ENCODE measurements around the gene KIAA1217.

Gene KIAA1217

DNA sequence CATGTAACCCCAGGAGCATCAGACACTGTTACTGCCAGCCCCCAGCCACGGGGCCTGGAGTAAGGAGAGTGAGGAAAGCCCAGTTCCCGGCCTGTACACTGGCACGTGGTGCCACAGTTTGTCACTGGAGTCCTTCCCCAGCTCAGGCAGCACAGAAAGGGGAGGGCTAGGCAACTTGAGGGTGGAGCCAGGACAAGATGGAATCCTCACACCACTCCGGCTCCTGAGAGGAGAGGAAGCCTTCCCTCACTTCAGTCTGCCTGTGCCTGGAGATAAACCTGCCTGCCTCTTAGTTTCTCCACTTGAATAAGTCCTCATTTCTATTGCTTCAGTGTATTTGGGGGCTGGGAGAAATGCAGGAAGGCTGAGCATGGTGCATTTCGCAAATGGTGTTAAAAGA is 176.0 kb downstream of the KIAA1217 start:
- H3K9me3 ChIP-seq = no peaks in the 10 kb centered on the region
- H3K27ac ChIP-seq = no peak overlapping the region
- H3K4me3 ChIP-seq (ENCODE audit: low read depth in 1 of 2, low read length in 1 of 2) = no peak overlapping the region
- TF ChIP-seq, protein P1, sequence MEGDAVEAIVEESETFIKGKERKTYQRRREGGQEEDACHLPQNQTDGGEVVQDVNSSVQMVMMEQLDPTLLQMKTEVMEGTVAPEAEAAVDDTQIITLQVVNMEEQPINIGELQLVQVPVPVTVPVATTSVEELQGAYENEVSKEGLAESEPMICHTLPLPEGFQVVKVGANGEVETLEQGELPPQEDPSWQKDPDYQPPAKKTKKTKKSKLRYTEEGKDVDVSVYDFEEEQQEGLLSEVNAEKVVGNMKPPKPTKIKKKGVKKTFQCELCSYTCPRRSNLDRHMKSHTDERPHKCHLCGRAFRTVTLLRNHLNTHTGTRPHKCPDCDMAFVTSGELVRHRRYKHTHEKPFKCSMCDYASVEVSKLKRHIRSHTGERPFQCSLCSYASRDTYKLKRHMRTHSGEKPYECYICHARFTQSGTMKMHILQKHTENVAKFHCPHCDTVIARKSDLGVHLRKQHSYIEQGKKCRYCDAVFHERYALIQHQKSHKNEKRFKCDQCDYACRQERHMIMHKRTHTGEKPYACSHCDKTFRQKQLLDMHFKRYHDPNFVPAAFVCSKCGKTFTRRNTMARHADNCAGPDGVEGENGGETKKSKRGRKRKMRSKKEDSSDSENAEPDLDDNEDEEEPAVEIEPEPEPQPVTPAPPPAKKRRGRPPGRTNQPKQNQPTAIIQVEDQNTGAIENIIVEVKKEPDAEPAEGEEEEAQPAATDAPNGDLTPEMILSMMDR (IDR thresholded peaks at IDR 0.05) = no peak
- peaks cover 8% of the 10 kb centered on the region for H3K27me3 ChIP-seq
- H3K4me1 ChIP-seq (ENCODE audit: control insufficient read depth in 1 of 2, insufficient read depth in 1 of 2, low read depth in 1 of 2, low read length in 1 of 2) = peaks cover 0 to 4% of the 10 kb centered on the region in 2 experiments
- H3K36me3 ChIP-seq = no peaks in the 10 kb centered on the region

DNA sequence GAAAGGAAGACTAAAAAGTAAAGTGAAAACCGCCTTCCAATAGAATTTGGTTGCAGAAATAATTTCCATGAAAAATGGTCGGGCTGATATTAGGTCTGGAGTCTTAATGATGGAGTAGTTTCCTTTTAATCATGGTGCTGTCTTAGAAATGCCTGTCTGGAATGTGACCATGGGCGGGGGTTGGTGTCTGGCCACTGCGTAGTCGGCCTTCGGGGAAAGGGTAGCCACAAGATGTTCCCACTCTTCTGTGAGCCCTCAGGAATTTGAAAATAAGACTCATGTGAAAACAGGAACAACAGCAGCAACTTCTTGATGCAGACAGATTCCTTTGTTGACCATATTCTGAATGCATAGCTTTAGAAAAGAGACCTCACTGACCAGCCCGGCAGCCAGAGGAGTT is 176.8 kb downstream of the KIAA1217 start:
- TF ChIP-seq, protein P1 (IDR thresholded peaks at IDR 0.05) = no peak
- no peak overlapping the region for H3K4me3 ChIP-seq (ENCODE audit: low read depth in 1 of 2, low read length in 1 of 2)
- peaks cover 8% of the 10 kb centered on the region for H3K27me3 ChIP-seq
- H3K27ac ChIP-seq = no peak overlapping the region
- no peaks in the 10 kb centered on the region for H3K36me3 ChIP-seq
- H3K4me1 ChIP-seq (ENCODE audit: control insufficient read depth in 1 of 2, insufficient read depth in 1 of 2, low read depth in 1 of 2, low read length in 1 of 2) = peaks cover 0 to 4% of the 10 kb centered on the region in 2 experiments
- no peaks in the 10 kb centered on the region for H3K9me3 ChIP-seq

DNA sequence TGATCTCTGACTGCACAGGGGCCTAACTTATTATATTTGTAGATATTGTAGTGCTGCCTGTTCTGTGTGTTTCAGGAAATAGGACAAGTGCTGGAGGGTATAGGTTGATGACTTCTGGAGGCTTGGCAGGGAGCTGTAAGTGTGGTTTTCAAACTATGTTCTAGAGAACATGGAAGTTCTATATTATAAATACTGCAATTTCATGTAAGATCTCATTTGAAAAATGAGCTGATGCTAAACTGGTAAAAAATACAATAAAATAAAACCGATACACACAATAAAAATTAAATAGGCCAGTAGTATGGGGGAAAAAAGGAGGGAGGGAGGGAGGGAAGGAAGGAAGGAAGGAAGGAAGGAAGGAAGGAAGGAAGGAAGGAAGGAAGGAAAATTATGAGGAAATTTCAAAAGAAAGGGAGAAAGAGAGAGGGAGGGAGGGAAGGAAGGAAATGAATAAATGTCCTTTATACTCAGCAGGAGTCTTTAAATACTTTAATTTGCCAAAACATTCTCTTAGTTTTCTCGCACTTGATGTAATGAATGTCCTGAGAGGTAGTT is 181.3 kb downstream of the KIAA1217 start:
- Histone ChIP-seq H3K27ac (no peak overlapping the region), H3K27me3 (no peaks in the 10 kb centered on the region), H3K36me3 (no peaks in the 10 kb centered on the region), H3K4me3 (ENCODE audit: low read depth in 1 of 2, low read length in 1 of 2) (no peak overlapping the region), H3K9me3 (no peaks in the 10 kb centered on the region), H3K4me1 (ENCODE audit: control insufficient read depth in 1 of 2, insufficient read depth in 1 of 2, low read depth in 1 of 2, low read length in 1 of 2) (no peaks in the 10 kb centered on the region)
- TF ChIP-seq, protein P1 (IDR thresholded peaks at IDR 0.05) = no peak

DNA sequence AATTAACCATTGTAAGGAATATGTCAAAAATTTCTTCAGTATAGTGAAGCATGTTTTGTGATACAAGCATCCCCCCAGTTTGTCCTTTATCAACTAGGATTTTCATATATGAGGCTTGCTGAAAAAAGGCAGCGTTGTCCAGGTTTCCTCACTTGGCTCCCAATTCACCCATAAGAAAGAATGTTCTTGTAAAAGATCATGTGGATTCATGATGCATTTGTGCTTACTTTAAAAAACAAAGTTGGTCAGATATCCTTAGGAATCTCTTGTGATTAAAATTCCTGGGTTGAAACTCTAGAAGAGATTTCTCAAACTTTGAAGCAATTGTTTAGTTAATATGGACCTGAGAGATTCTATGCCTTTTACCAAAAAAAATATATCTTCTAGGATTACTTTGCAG is 181.8 kb downstream of the KIAA1217 start:
- no peaks in the 10 kb centered on the region for H3K4me1 ChIP-seq (ENCODE audit: control insufficient read depth in 1 of 2, insufficient read depth in 1 of 2, low read depth in 1 of 2, low read length in 1 of 2)
- no peaks in the 10 kb centered on the region for H3K36me3 ChIP-seq

DNA sequence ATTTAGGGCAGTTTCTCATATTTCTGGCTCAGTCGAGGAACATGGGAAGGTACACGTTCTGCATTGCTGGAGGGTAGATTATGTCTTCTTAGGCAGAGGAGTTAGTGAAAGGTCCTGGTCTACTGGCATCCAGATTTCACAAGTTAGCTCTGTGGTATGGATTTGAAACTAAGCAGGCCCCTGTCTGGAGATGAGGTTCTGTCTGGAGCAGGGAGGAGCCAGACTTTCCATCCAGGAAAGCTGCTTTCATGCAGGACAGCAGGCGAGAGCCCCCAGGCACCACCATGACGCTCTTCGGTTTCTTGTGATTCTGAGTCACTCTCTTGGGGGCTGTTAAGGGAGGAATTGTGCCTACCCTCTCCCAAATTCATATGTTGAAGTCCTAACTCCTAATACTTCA is 184.3 kb downstream of the KIAA1217 start:
- no peaks in the 10 kb centered on the region for H3K36me3 ChIP-seq
- no peaks in the 10 kb centered on the region for H3K27me3 ChIP-seq
- TF ChIP-seq, protein P1 (IDR thresholded peaks at IDR 0.05) = no peak
- no peaks in the 10 kb centered on the region for H3K4me1 ChIP-seq (ENCODE audit: control insufficient read depth in 1 of 2, insufficient read depth in 1 of 2, low read depth in 1 of 2, low read length in 1 of 2)
- H3K4me3 ChIP-seq (ENCODE audit: low read depth in 1 of 2, low read length in 1 of 2) = no peak overlapping the region
- H3K9me3 ChIP-seq = no peaks in the 10 kb centered on the region
- no peak overlapping the region for H3K27ac ChIP-seq

More for the DNA sequence above, 181.8 kb downstream of the KIAA1217 start:
- H3K4me3 ChIP-seq (ENCODE audit: low read depth in 1 of 2, low read length in 1 of 2) = no peak overlapping the region
- H3K9me3 ChIP-seq = no peaks in the 10 kb centered on the region
- no peak overlapping the region for H3K27ac ChIP-seq
- no peaks in the 10 kb centered on the region for H3K27me3 ChIP-seq
- TF ChIP-seq, protein P1 (IDR thresholded peaks at IDR 0.05) = no peak
